GM19467 (cell line): Measurements from ENCODE around the gene EML1.

Source experiments
- ATAC-seq: cut with Tn5 transposase; IDR thresholded peaks from one replicate; pipeline ENCODE4 v1.9.1; 2021; ENCODE audit warnings: mild to moderate bottlenecking, moderate library complexity; ENCODE audit not compliant: unreplicated experiment

Gene EML1

DNA sequence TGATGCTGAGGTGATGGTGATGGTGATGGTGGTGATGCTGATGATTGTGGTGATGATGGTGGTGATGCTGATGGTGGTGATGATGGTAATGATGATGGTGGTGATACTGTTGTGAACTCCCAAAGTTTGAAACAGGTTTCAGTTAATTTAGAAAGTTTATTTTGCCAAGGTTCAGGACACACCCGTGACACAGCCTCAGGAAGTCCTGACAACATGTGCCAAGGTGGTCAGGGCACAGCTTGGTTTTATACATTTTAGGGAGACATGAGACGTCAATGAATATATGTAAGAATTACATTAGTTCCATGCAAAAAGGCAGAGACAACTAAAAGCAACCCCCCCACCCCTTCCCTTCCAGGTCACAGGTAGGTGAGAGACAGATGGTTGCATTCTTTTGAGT, 159.2 kb downstream of the EML1 start:
- ATAC-seq, result no peak

DNA sequence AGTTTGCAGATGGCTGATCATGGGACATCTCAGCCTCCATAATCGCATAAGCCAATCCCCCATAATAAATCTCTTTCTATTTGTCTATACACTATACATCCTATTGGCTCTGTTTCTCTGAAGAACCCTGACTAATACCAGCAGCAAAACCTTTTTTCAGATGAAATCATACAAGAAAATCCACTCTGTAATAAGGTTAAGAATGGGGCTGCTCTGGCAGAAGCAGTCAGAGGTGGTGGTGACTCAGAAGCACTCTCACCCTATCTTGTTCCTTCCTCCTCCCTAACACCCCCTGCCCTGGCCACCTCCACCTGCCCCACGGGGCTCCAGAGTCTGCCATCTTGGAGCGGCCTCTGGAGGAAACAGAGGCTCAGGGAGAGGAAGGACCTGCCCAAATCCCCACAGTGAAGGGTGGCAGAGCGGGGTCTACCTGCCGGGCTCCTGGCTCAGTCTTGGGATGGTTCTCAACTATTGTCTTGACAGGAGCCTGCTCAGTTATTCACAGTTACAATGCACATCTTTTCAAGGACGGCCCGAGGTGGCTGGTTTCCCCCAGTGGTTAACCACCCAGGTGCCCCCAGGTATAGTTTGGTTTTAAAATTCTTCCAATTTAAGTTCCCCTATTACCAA, 162.7 kb downstream of the EML1 start:
- ATAC-seq, result no peak

DNA sequence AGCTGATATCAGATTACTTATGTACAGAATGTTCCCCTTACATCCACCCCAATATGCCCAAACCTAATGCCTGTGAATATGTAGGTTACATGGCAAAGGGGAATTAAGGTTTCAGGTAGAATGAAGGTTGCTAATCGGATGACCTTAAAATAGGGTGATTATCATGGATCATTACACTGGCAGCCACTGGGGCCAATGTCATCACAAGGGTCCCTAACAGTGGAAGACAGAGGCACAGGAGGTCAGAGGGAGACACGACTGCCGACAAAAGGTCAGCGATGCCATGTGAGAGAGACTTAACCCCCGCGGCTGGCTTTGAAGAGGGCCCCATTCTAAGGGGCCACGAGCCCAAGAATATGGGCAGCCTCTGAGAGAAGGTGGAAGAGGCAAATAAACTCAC, 165.2 kb downstream of the EML1 start:
- no peak for ATAC-seq

DNA sequence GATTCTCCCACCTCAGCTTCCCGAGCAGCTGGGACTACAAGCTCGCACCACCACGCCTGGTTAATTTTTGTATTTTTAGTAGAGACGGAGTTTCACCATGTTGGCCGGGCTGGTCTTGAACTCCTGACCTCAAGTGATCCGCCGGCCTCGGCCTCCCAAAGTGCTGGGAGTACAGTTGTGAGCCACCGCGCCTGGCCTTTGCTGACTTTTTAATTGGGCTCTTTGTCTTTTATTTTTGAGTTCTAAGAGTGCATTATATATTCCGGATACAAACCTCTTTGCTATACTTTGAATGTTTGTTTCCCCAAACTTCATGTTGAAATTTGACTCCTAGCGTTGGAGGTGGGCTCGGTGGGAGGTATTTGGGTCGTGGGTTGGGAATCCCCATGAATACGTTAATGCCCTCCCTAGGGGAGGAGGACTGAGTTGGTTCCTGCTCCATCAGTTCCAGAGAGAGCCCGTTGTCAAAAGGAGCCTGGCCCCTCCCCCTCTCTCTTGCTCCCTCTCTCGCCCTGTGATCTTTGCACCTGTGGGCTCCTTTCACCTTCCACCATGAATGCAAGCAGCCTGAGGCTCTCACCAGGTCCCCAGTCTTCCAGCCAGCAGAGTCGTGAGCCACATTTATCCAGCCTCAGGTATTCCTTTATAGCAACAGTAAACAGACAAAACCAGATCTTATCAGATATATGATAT, 168.8 kb downstream of the EML1 start:
- ATAC-seq, result no peak

DNA sequence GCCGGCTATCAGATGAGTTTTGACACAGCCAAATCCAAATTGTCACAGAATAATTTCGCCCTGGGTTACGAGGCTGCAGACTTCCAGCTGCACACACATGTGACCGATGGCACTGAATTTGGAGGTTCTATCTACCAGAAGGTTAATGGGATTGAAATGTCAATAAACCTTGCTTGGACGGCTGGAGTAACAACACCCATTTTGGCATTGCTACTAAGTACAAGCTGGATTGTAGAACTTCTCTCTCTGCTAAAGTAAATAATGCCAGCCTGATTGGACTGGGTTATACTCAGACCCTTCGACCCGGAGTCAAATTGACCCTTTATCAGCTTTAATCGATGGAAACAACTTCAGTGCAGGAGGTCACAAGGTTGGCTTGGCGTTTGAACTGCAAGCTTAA, 171.8 kb downstream of the EML1 start:
- no peak for ATAC-seq

DNA sequence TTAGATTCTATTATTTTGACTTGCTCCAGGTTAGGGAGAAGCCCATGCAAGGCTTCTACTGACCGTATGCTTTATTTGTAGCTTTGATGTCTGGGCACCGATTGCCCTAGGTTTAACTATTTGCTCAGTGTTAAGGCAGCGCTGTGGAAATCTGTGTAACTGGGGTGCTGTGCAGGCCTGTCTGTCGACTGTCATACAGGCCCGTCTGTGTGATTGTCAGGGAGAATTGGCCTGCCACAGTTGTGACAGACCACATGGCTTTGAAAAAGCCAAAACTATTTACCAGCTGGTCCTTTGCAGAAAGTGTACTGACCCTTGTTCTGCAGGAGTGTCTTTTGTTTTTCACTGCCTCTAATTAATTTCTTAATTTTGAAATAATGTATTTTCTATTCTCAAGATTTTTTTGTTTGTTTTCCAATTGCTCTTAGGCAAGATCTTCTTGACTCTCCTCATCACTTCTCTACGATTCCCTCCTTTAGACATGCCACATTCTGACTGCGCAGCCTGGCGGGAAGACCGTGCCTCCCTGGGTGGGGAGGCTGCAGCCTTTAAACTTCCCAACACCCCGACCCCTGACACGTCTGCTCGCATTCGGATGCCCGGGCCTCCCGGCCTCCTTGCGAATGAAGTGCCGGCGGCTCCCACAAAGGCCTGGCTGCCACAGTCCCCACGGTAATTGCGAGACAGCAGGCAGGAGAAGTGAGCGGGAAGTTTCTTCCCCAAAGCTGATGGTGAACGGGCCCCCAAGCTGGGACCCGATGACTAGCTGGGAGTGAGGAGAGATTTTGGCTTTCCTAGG, 173.0 kb downstream of the EML1 start:
- no peak for ATAC-seq

DNA sequence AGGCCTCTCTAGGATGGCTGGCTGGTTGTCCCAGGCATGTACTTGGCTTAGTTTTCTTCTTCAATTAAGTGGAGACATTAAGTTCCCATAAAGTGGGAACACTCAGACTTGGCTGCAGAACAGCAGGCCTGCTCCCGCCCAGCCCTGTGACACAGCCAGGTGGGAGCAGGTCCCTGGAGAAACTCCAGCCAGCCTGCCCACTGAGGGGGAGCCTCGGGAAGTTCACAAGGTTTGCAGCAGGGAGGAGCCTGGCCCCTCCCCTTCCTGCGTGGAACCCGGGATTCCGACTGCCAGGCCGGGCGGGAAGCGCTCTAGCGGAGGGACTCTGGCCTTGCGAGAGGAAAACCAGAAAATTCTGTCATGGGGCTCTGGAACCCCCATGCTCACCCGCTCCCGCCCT, 173.7 kb downstream of the EML1 start:
- ATAC-seq, result no peak

DNA sequence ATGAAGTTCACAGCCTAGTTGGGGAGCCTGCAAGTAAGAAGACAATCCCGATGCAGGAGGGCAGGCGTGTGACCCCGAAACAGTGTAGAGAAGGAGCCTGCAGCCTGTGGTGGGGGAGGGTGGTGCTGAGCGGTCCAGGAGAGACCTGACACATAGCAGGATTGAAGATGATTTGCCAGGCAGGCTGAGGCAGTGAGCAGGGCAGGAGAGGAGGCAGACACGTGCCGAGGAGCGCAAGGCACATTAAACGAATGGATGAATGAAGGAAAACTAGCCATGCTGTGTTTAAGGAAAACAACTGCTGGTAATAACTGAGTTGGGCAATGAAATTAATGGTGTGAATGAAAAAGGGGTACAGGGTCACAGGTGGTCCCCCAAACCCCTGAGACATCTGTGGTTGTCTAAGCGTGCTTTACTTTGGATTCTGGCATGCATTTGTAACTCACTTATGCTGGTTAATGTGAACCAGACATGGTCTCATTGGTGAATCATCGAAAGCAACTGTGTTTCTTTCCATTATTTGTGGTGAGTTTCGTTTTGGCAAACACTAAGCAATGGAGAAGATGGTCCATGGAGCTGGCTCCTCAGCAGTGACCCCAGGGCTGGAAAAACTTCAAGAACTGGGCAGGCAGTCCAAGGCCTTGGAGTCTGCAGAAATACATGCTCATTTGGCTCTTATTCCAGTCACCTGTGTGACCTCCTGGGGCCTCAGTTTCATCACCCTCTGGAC, 175.1 kb downstream of the EML1 start:
- ATAC-seq, result no peak

DNA sequence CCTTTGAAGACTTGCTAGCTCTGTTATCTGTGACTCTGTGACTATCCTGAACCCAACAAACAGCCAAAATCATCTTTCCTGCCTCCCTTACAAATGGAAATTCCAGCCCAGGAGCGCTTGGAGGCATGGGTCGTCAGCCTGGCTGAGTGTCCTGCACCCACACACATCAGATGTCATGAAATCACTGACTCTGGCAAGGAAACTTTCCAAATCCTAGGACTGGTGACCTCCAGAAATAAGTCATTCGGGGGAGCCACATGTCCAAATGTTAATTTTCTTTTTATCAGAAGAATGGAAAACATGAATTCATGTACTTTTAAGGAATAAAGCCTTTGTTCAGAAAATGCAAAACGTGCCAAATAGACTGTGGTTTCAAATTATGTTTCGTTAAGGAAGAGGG, 175.7 kb downstream of the EML1 start:
- ATAC-seq, result no peak

DNA sequence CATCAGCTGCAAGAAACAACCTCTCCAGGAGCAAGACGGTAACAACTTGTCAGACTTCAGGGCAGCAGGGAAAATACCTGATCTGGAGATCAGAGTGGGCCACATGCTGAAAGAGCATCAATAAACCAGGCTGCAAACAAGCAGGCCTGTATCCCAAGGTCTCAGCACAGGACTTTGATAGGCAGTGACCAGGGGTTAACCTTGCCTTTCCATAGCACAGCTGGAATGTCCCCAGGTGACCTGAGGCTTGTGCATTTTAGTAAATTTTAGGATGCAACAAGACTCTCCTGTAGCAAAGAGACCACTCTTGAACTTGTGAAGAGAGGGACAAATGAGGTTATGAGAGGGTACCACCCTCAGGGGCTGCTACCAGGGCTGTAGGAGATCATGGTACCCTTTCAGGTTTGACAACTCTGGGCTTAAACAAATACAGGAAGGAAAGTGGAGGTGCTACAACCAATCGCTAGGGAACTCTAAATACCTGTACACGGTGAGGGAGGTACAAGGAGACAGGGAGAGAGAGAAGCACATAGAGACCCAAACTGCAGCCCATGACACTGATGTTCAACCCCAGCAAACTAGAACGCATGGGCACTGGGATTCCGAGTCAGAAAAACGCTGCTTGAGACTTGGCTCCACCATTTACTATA, 176.6 kb downstream of the EML1 start:
- no peak for ATAC-seq

DNA sequence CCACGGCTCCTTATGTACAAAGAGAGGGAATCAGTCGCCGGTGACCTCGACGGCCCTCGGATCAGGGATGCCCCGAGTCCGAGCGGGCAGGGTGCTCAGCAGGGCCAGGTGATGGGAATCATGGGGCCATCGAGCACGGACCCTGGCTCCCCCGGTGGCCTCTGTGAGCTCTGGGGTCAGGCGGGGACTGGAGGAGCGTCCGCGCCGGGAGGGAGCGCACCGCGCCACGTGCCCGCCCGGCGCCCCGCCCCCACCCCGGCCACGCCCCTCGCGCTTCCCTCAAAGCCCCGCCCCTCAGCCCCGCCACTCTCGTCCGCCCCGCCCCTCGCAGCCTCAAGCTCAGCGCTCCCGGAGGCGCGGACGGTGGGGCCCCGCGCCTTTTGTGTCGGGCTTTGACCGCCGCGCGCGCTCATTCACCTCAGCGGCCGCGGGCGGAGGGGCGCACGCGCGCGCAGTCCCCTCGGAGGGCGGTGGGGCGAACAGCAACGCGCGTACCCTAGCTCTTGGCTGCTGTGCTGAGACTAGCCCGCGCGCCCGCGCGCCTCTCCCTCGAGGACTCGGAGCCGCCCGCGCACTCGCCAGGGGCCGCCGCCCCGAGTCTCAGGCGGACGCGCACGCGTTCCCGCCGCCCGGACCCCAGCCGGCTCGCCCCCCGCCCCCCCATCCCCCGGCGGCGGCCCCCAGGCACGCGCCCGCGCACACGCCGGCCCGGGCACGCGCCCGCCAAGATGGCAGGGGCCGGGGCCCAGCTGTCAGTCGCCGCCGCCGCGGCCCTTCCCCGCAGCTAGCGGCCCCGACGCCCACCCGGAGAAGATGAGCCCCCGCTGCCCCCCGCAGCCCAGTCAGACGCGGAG, 178.1 kb downstream of the EML1 start:
- ATAC-seq, result no peak

DNA sequence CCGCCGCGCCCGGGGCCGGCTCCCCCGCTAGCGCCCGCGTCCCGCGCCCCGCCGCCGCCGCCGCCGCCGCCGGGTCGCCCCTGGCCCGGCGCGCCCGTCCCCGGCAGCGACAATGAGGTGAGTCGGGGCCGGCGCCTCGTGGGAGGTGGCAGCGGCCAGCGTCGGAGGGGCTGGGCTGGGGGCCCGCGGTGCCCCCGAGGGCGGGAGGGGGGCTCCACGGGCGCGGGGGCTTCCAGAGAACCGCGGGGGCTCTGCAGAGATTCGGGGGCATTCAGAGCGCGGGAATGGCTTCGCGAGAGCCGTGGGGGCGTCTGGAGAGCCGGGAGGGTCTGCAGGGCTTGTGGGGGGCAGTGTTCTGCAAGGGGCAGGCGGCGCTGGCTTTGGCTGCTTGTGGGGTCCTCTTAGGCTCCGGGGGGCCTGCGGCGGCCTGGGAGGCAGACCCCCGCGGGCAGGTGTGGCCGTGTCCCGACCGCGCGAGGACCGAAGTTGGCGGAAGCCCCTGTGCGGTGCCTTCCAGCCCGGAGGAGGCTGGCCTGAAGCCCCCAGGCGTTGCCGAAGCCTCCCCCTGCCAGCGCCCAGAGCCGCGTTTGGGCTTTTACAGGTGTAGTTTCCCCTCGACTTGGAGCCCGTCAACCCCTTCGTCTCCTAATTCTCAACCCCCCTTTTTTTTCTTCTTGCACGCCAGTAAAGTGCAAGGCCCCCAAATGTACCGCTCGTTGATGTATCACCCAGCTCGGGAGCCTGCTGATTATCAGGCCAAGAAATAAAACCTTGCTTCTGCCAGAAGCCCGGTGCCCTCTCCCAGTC, 178.9 kb downstream of the EML1 start:
- ATAC-seq, result no peak

DNA sequence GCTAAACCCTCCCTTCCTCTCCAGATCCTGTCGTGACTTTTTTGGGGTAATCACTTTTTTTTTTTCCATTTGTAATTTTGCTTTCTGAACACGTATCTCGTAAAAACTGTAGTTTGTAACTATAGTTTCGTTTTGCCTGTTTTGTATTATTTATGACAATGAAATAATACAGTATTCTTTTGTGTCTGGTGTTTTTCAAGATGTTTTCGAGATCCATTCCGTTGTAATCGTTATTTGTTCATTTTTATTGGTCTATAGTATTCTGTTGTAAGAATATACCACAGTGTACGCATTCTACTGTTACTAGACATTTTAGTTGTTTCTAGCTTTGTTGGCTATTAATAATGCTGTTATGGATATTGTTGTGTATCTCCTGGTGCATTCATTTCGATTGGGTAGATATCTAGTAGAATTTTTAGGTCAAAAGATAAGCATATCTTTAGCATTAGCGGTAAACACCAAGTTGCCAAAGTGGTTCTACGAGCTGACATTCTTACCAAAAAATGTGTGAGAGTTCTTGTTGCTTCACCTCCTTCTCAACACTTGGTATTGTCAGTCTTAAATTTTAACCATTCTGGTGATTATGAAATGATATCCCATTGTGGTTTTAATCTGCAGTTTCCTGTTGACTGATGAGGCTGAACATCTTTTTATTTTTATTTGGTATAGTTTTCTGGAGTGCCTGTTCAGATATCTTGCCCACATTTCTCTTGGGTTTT, 179.7 kb downstream of the EML1 start:
- ATAC-seq, result no peak

DNA sequence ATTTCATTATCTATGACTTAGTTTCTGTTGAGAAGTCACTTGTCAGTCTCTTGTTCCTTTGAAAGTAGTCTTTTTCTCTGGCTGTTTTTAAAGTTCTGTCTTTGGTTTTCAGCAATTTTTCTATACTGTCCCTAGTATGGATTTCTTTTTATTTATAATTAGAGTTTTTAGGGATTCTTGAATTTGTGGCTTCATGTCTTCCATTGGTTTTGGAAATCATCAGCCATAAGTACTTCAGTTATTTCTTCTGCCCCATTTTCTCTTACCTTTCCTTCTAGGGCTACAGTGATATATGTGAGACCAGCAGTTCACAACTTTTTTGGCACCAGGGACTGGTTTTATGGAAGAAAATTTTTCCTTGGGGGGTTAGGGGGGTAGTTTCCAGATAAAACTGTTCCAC, 182.0 kb downstream of the EML1 start:
- no peak for ATAC-seq

DNA sequence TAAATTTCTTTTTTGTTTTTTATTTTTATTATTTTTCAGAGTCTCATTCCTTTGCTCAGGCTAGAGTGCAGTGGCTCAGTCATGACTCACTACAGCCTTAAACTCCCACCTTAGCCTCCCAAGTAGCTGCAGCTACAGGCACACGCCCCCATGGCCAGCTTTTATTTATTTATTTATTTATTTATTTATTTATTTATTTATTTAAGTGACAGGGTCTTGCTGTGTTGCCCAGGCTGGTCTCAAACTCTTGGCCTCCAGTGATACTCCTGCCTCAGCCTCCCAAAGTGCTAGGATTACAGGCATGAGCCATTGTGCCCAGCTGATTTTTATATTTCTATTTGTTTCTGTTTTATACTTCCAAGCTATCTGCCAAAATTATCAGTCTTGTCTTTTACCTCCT, 182.8 kb downstream of the EML1 start:
- ATAC-seq, result no peak

DNA sequence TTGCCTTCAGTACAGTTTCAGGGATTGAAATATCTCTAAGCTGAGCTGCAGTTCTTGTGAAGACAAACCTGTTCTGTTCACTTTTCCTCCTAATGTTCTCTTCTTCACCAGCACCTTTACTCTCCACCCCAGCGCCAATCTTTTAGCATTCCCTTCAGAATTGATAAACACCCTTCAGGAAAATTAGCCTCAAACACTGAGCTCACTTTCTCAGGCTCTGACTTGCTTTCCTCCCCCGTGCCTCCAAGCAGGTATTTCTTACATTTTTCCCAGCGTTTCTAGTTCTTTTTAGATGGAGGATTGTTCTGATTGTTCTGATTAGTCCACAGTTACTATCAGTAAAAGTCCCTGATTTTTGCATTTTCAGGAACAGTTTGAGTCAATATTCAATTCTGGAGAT, 183.5 kb downstream of the EML1 start:
- ATAC-seq, result no peak

DNA sequence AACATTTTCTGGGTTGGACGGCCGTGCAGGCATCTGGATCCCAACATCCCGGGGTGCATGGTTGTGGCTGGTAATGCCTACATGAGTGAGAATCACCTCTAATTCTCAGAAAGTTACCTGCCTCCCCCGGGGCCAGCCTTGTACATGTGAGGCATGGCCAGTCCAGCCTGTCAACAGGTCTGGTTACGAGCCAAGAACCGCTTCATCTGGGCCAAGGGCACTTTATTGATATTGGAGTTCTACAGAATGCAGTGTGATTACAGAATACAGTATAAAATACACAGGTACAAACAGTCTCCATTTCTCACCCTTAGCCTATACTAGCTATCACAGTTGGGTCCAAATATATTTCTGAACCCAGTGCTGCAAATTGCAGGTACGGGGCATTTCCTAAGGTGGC, 187.1 kb downstream of the EML1 start:
- no peak for ATAC-seq

DNA sequence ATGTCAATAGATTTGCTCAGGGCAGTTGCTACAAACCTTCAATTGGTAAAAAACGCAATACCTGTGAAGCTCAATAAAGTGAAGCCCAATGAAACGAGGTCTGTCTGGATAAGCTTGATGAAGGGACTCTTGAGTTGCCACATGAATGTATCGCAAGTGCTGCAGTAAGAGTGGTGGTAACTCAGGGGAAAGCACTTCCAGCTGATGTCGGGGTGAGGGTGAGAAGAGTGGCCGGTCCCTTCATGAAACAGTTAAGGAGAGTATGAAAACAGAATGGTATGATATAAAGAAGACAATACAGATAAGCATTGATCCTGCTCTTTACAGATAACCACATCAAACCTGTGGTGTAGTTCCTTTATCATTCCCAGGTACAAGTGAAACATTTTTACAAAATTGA, 188.6 kb downstream of the EML1 start:
- no peak for ATAC-seq
